Subcutaneous adipose tissue (tissue), 4 donors: ENCODE results near the gene RASL12. TPM values are rescaled to one million over a fixed set of nuclear protein-coding genes. Genes with fewer than 3 reads are reported as not detected.

ENCODE experiments used
- total RNA-seq, 4 donors: library from RNA; depleted of rRNA; stranded (reverse); fragments of >200 nt; gene quantifications; one replicate each; pipeline ENCODE4 v1.1.0, GENCODE V29; 2016
- TF ChIP-seq, protein P1 (sequence below): fragments of 450-650 bp; IDR thresholded peaks from one replicate; pipeline ENCODE4 v1.5.1; 2016; ENCODE audit warnings: low read depth, mild to moderate bottlenecking, control low read depth, antibody characterized with exemption, moderate library complexity

Gene RASL12, protein sequence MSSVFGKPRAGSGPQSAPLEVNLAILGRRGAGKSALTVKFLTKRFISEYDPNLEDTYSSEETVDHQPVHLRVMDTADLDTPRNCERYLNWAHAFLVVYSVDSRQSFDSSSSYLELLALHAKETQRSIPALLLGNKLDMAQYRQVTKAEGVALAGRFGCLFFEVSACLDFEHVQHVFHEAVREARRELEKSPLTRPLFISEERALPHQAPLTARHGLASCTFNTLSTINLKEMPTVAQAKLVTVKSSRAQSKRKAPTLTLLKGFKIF
- 10 to 100 TPM in 1 of 4 donors, 1 to 10 TPM in 3; 2.6 to 13.6 (median 7.7) TPM for total RNA-seq

DNA sequence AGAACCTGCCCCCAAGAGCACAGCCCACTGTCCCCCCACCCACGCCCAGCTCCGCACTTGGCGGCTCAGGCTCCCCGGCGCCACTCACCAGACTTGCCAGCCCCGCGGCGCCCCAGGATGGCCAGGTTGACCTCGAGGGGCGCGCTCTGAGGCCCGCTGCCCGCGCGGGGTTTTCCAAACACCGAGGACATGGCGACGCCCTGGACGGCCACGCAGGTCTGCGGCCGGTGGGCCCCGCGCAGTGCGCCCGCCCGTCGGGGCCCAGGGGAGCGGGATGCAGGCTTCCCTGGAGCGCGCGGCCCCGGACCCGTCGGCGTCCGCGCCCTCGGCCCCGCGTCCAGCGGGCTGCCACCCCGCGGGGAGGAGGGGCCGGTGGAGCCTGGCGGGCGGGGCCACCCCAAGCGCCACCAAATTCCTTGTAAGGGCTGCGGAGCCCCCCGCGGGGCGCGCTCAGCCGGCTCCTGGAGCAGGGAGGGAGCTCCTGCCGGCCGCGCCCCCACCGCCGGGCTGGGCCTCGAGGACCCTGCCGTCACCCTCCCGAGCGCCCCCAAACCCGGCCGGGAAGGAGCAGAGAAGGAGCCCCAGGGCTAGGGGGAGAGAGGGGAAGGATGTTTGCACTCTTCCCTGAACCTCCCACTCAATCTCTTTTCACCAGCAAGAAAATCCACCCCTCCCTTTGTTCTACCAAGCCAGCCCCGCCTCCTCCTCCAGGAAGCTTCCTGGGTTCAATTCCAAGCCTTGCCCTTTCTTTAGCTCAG lies at the start of gene RASL12:
Gene RASL12 (minus strand): TSS at position 347 of the 758 bp plus-strand sequence. CDS start 156 bp downstream, at position 191.
- TF ChIP-seq, protein P1, sequence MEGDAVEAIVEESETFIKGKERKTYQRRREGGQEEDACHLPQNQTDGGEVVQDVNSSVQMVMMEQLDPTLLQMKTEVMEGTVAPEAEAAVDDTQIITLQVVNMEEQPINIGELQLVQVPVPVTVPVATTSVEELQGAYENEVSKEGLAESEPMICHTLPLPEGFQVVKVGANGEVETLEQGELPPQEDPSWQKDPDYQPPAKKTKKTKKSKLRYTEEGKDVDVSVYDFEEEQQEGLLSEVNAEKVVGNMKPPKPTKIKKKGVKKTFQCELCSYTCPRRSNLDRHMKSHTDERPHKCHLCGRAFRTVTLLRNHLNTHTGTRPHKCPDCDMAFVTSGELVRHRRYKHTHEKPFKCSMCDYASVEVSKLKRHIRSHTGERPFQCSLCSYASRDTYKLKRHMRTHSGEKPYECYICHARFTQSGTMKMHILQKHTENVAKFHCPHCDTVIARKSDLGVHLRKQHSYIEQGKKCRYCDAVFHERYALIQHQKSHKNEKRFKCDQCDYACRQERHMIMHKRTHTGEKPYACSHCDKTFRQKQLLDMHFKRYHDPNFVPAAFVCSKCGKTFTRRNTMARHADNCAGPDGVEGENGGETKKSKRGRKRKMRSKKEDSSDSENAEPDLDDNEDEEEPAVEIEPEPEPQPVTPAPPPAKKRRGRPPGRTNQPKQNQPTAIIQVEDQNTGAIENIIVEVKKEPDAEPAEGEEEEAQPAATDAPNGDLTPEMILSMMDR: no peak

DNA sequence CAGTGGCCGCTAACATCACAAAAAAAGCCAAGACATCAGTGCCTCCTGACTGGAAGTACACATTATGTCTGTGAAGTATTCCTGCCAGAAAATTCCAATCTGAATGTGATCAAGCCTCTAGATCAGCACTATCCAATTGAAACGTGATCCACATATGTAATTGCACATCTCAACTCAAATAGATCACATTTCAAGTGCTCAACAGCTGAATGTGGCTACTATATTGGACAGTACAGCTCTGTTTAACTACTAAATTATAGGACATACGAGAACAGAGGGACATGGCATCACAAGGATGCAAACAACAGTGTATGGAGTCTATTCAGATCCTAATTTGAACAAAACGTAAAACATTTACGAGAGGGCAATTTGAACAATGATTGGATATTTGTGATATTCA lies 47.8 kb upstream of the RASL12 start:
- TF ChIP-seq, protein P1: no peak

DNA sequence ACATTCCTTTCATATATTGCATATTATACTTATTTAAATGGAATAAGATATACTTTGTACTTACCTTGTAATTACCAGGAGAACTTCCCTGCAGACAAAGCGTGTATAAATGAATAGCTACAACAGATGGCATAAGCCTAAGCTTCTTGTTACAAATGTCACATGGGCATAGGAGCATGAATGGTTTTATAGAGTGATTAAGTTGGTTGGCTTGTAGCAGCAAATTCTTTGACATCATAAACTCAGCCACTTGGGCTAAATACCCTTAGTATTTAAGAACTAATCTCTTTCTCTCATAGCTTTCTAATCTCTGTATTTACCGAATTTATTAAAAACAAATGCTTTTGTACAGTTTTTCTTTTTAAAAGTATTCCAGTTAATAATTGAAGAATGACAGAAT lies 47.3 kb upstream of the RASL12 start, which contains the start of gene UBAP1L:
Gene UBAP1L (minus strand): TSS at position 115 of the 400 bp plus-strand sequence. CDS start 8,985 bp downstream, outside the sequence.
- TF ChIP-seq, protein P1: no peak

DNA sequence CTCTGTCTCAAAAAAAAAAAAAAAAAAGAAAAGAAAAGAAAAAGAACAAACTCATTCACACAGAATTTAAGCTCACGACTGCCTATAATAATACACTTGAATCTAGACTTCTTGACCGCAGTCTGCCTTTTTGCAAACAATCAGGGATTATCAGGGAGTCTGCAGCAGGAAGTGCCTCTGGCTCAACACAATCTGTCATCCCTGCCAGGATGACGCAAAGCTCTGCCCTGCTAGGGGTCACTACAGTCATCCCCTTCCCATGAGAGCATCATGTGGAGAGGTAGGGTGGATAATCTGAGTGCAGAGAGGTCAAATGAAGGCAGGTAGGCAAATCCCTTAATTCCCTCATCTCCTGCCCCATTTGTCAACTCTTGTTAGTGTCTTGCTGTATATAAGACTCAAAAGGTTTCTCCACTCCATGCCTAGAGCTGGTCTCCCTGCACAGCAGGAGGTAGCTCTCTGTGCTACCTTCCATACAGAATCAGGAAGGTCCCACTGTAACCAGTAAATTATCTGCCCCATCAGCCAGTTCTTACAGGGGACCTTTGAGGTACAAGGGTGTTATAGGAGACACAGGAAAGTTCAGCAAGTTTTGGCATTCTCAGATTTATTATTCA lies 43.0 kb upstream of the RASL12 start:
- TF ChIP-seq, protein P1: no peak

DNA sequence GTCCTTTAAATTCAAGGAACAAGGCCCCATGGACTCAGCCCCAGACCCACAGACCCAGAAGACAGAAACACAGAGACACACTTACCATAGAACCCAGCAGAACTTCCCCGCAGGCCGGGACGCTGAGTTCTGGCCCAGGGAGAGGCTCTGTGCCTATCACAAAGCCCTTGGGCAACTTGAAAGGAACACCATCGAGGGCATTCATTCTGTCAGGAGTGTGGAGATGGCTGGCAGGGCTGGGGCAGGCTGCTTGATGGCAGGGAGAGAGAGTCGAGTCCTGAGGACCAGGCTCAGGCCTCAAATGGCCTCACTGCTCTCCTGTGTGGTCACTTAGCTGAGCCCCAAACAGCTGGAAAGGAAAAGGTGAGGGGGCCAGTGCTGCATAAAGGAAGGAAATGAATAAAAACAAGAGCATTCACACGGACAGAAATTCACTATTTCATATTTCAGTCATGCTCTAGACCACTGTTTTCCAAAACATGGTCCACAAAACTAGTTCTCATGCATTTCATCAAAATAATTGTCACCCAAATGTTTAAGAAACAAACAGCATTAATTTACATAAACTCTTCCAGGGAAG lies 38.3 kb upstream of the RASL12 start:
- TF ChIP-seq, protein P1: no peak

DNA sequence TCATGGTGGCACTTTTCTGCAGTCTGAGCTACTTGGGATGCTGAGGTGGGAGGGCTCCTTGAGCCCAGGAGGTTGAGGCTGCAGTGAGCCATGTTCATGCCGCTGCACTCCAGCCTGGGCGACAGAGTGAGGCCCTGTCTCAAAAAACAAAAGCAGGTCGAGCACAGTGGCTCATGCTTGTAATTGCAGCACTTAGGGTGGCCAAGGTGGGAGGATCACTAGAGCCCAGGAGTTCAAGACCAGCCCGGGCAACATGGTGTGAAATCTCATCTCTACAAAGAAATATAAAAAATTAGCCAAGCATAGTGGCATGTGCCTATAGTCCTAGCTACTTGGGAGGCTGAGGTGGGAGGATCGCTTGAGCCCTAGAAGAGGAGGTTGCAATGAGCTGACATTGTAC lies 37.2 kb upstream of the RASL12 start:
- TF ChIP-seq, protein P1: no peak

DNA sequence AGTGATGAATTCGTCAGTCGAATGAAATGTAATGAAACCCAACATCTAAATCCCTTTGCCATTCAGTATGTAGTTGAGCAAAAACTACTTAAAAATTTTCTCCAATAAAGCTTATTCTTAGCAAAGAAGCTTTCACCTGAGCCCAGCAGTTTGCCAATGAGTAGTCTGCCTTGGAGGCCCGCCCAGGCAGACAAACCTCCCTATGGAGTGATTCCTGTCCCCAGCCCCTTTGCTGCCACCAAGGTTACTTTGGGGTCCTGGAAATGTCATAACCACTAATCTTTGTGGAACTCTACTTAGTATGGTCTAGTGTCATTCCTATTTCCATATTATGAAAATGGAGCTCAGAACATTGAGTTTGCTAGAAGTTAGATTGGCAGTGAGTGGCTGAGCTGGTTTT lies 35.1 kb upstream of the RASL12 start:
- TF ChIP-seq, protein P1: no peak
